ENCODE measurements around the gene VIPR2.

DNA sequence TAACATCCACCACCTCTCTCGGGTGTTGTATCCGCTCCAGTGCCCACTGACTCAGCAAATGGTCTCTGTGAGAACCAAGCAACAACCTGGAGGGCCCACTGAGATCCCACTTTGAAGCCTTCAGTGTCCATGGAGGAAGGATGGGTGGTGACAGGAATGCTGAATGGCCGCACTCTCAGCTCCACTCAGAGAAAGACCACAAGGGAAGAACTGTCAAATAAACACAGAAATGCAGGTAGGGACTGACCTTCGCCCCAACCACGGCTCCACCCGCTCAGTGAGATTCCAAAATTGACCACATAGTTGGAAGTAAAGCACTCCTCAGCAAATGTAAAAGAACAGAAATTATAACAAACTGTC lies 65.8 kb downstream of the VIPR2 start:
- TF ChIP-seq, protein P1, sequence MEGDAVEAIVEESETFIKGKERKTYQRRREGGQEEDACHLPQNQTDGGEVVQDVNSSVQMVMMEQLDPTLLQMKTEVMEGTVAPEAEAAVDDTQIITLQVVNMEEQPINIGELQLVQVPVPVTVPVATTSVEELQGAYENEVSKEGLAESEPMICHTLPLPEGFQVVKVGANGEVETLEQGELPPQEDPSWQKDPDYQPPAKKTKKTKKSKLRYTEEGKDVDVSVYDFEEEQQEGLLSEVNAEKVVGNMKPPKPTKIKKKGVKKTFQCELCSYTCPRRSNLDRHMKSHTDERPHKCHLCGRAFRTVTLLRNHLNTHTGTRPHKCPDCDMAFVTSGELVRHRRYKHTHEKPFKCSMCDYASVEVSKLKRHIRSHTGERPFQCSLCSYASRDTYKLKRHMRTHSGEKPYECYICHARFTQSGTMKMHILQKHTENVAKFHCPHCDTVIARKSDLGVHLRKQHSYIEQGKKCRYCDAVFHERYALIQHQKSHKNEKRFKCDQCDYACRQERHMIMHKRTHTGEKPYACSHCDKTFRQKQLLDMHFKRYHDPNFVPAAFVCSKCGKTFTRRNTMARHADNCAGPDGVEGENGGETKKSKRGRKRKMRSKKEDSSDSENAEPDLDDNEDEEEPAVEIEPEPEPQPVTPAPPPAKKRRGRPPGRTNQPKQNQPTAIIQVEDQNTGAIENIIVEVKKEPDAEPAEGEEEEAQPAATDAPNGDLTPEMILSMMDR (conservative IDR thresholded peaks at IDR 0.05; ENCODE audit: low read depth in 2 of 2), result no peak
- TF ChIP-seq POLR2AphosphoS5 (IDR thresholded peaks at IDR 0.05; ENCODE audit: low read depth) (no peak), CREB1 (CRISPR knock-in tag; IDR thresholded peaks at IDR 0.05; ENCODE audit: low read depth) (no peak), EZH2 (IDR thresholded peaks at IDR 0.05; ENCODE audit: low read depth, unreplicated experiment) (no peak), JUNB (IDR thresholded peaks at IDR 0.05; ENCODE audit: unreplicated experiment) (no peak)
- TF ChIP-seq, protein P2, sequence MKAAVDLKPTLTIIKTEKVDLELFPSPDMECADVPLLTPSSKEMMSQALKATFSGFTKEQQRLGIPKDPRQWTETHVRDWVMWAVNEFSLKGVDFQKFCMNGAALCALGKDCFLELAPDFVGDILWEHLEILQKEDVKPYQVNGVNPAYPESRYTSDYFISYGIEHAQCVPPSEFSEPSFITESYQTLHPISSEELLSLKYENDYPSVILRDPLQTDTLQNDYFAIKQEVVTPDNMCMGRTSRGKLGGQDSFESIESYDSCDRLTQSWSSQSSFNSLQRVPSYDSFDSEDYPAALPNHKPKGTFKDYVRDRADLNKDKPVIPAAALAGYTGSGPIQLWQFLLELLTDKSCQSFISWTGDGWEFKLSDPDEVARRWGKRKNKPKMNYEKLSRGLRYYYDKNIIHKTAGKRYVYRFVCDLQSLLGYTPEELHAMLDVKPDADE (IDR thresholded peaks at IDR 0.05), result no peak

Data from GM23338 (cell line).